Testis (tissue), 2 donors: ENCODE measurements around the gene DDN.

Experiments used
- CTCF ChIP-seq, 3 experiments: fragments of 450-650 bp in 2 of 3; fragments of 200-600 bp in 1 of 3; sonication (generic) in 1 of 3; IDR thresholded peaks; one replicate each; pipeline ENCODE4 v1.5.1; 2016 to 2019; ENCODE audit warnings: antibody characterized with exemption in 3 of 3, mild to moderate bottlenecking in 2 of 3, moderate library complexity in 1 of 3
- POLR2A ChIP-seq: fragments of 450-650 bp; IDR thresholded peaks from one replicate; pipeline ENCODE4 v1.6.1; 2017; ENCODE audit warnings: antibody characterized with exemption, mild to moderate bottlenecking, moderate library complexity

- TF ChIP-seq CTCF (IDR thresholded peaks at IDR 0.05): peak in 2 of 3 experiments; percentile 40 to 56
- TF ChIP-seq POLR2A: no peak
Measured at GRCh38 chr12:48973941-48974673, 25.1 kb downstream of the DDN start.
